Activated effector memory CD4-positive, alpha-beta T cell treated with Interleukin-2 at 50 U/mL for 16 hours (primary cell): Measurements from ENCODE around the gene SCARB1.

Experiments used
- DNase-seq: peaks from one replicate; pipeline ENCODE4 v3.0.0-alpha.2; 2020

Gene SCARB1

GRCh38 chr12:124861898-124862676 lies 1.6 kb downstream of the SCARB1 start:
- DNase-seq = no peak

GRCh38 chr12:124861492-124861891 lies 2.2 kb downstream of the SCARB1 start:
- DNase-seq = no peak

- DNase-seq = no peak
These were observed 5.7 kb downstream of the SCARB1 start for GRCh38 chr12:124857921-124858461.

GRCh38 chr12:124856842-124857178 lies 6.9 kb downstream of the SCARB1 start:
- DNase-seq = no peak

GRCh38 chr12:124856132-124856841 lies 7.4 kb downstream of the SCARB1 start:
- no peak for DNase-seq

GRCh38 chr12:124855275-124855957 lies 8.2 kb downstream of the SCARB1 start:
- no peak for DNase-seq

- no peak for DNase-seq
These were observed 9.0 kb downstream of the SCARB1 start for GRCh38 chr12:124854637-124855184.

- DNase-seq = no peak
These were observed 9.7 kb downstream of the SCARB1 start for GRCh38 chr12:124853781-124854636.

- no peak for DNase-seq
These were observed 10.7 kb downstream of the SCARB1 start for GRCh38 chr12:124852911-124853427.

- DNase-seq = no peak
These were observed 11.3 kb downstream of the SCARB1 start for GRCh38 chr12:124852329-124852831.

GRCh38 chr12:124851342-124851741 lies 12.3 kb downstream of the SCARB1 start:
- DNase-seq = no peak

GRCh38 chr12:124849382-124849781 lies 14.3 kb downstream of the SCARB1 start:
- no peak for DNase-seq

- no peak for DNase-seq
These were observed 14.9 kb downstream of the SCARB1 start for GRCh38 chr12:124848621-124849380.

- no peak for DNase-seq
These were observed 16.3 kb downstream of the SCARB1 start for GRCh38 chr12:124847113-124848074.

- no peak for DNase-seq
These were observed 19.0 kb downstream of the SCARB1 start for GRCh38 chr12:124844411-124845397.

- no peak for DNase-seq
These were observed 20.7 kb downstream of the SCARB1 start for GRCh38 chr12:124842800-124843510.

GRCh38 chr12:124842073-124842749 lies 21.5 kb downstream of the SCARB1 start:
- no peak for DNase-seq
